SU-DHL-6 (cell line): Measurements from ENCODE around the gene TARS1.

Experiments used
- CTCF ChIP-seq: fragments of 200-600 bp; sonication (generic); IDR thresholded peaks from one replicate; pipeline ENCODE4 v1.5.1; 2017; ENCODE audit warnings: antibody characterized with exemption, mild to moderate bottlenecking, low read length, moderate library complexity; ENCODE audit not compliant: insufficient read depth, poor library complexity, severe bottlenecking
- EZH2phosphoT487 ChIP-seq: fragments of 200-600 bp; sonication (generic), shearing (Covaris generic); conservative IDR thresholded peaks from 2 replicates; pipeline ENCODE4 v1.6.1; 2018; ENCODE audit warnings: mild to moderate bottlenecking, antibody characterized with exemption, low read length, moderate library complexity, mixed read lengths

DNA sequence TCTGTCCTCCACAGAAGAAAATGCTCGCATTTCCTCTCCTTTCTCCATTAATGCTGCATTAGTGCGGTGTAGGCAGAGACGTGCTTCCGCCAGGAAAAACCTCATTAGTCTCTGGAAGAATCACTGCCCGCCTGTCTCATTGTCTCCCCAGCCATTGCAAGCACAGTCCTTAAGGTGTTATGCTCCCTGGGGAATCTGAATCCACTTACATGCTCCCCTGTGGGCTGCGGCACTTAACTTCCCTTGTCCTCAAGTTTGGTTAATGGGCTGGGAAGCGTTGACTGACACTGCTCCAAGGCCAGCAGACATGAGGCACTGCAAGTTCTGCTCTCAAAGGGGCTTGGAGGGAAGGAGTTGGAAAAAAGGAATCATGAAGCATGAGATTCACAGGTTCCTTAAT is 41.6 kb downstream of the TARS1 start:
- no peak for TF ChIP-seq CTCF
- no peak for TF ChIP-seq EZH2phosphoT487
